ENCODE measurements around the gene XPO4.
"Not testable (repeated sequence)": the region's sequence is repeated elsewhere in the genome, so short reads cannot be mapped to it uniquely, and the experiment has no call there.

XPO4 gene

GRCh38 chr13:20894245-20894644 lies 8.3 kb downstream of the XPO4 start:
- H3K9me3 ChIP-seq (ENCODE audit: control extremely low read depth in 1 of 5, control insufficient read depth in 4 of 5, insufficient read depth in 2 of 5, low read depth in 1 of 5, low read length in 4 of 5), result no peaks in the 10 kb centered on the region
- no peak overlapping the region for H3K27ac ChIP-seq (ENCODE audit: insufficient read depth in 1 of 2, low read depth in 1 of 2, low read length in 2 of 2, poor library complexity in 1 of 2, severe bottlenecking in 2 of 2)
- H3K4me3 ChIP-seq (ENCODE audit: control insufficient read depth in 1 of 7, extremely low read depth in 1 of 7, insufficient read depth in 4 of 7, low read depth in 2 of 7, low read length in 6 of 7), result no peak overlapping the region
- POLR2A ChIA-PET, result no interaction called here
- no peaks in the 10 kb centered on the region for H3K27me3 ChIP-seq (replicated peaks in 2 of 5; ENCODE audit: control insufficient read depth in 4 of 5, insufficient read depth in 5 of 5, low read length in 4 of 5)
- no peak for DNase-seq
- no peaks in the 10 kb centered on the region for H3K4me1 ChIP-seq (ENCODE audit: control extremely low read depth in 1 of 4, control insufficient read depth in 4 of 4, insufficient read depth in 4 of 4, low read length in 3 of 4)
- H3K36me3 ChIP-seq (ENCODE audit: control insufficient read depth in 4 of 4, insufficient read depth in 4 of 4, low read length in 3 of 4), result peaks cover 0 to 7% (median 4%) of the 10 kb centered on the region in 4 experiments
- CTCF ChIA-PET, result interaction anchor here (0.8 kb wide), 1 partner anchor 27 kb away, joined by 3 read pairs; no protein-coding TSS in a partner anchor
- WGBS (ENCODE audit: insufficient coverage), result no CpG with 5 or more reads among the region's 2 CpGs

- no peak overlapping the region for H3K27ac ChIP-seq (ENCODE audit: insufficient read depth in 1 of 2, low read depth in 1 of 2, low read length in 2 of 2, poor library complexity in 1 of 2, severe bottlenecking in 2 of 2)
- ChIA-PET CTCF (interaction anchor here (0.6 to 1.1 kb wide), 4 partner anchors 8 to 323 kb away, joined by 3 to 5 read pairs (median 4); partner anchors contain the start of gene XPO4), POLR2A (no interaction called here)
- H3K9me3 ChIP-seq (ENCODE audit: control extremely low read depth in 1 of 5, control insufficient read depth in 4 of 5, insufficient read depth in 2 of 5, low read depth in 1 of 5, low read length in 4 of 5), result no peaks in the 10 kb centered on the region
- no peaks in the 10 kb centered on the region for H3K27me3 ChIP-seq (replicated peaks in 2 of 5; ENCODE audit: control insufficient read depth in 4 of 5, insufficient read depth in 5 of 5, low read length in 4 of 5)
- peak in 2 of 3 donors; percentile 19 to 28 for DNase-seq
- H3K4me3 ChIP-seq (ENCODE audit: control insufficient read depth in 1 of 7, extremely low read depth in 1 of 7, insufficient read depth in 4 of 7, low read depth in 2 of 7, low read length in 6 of 7), result no peak overlapping the region
- no peaks in the 10 kb centered on the region for H3K4me1 ChIP-seq (ENCODE audit: control extremely low read depth in 1 of 4, control insufficient read depth in 4 of 4, insufficient read depth in 4 of 4, low read length in 3 of 4)
- H3K36me3 ChIP-seq (ENCODE audit: control insufficient read depth in 4 of 4, insufficient read depth in 4 of 4, low read length in 3 of 4), result peaks cover 0 to 4% (median under 1%) of the 10 kb centered on the region in 4 experiments
- WGBS (ENCODE audit: insufficient coverage), result 100% methylated on average over 3 of the region's 7 CpGs
These were observed 10.8 kb downstream of the XPO4 start for GRCh38 chr13:20891768-20892167.

- DNase-seq, result peak in 2 of 3 donors; percentile 9 to 23
- H3K27me3 ChIP-seq (replicated peaks in 2 of 5; ENCODE audit: control insufficient read depth in 4 of 5, insufficient read depth in 5 of 5, low read length in 4 of 5), result no peaks in the 10 kb centered on the region
- no peak overlapping the region for H3K4me3 ChIP-seq (ENCODE audit: control insufficient read depth in 1 of 7, extremely low read depth in 1 of 7, insufficient read depth in 4 of 7, low read depth in 2 of 7, low read length in 6 of 7)
- CTCF ChIA-PET, result interaction anchor here (0.8 to 1.1 kb wide), 5 partner anchors 8 to 317 kb away, joined by 3 to 5 read pairs (median 4); partner anchors contain the start of gene XPO4
- POLR2A ChIA-PET, result no interaction called here
- 100% methylated on average over 1 of the region's 3 CpGs for WGBS (ENCODE audit: insufficient coverage)
- H3K27ac ChIP-seq (ENCODE audit: insufficient read depth in 1 of 2, low read depth in 1 of 2, low read length in 2 of 2, poor library complexity in 1 of 2, severe bottlenecking in 2 of 2), result no peak overlapping the region
- no peaks in the 10 kb centered on the region for H3K9me3 ChIP-seq (ENCODE audit: control extremely low read depth in 1 of 5, control insufficient read depth in 4 of 5, insufficient read depth in 2 of 5, low read depth in 1 of 5, low read length in 4 of 5)
- no peaks in the 10 kb centered on the region for H3K4me1 ChIP-seq (ENCODE audit: control extremely low read depth in 1 of 4, control insufficient read depth in 4 of 4, insufficient read depth in 4 of 4, low read length in 3 of 4)
- peaks cover 0 to 4% (median under 1%) of the 10 kb centered on the region in 4 experiments for H3K36me3 ChIP-seq (ENCODE audit: control insufficient read depth in 4 of 4, insufficient read depth in 4 of 4, low read length in 3 of 4)
These were observed 11.5 kb downstream of the XPO4 start for GRCh38 chr13:20891034-20891433.

GRCh38 chr13:20890540-20890939 lies 12.0 kb downstream of the XPO4 start:
- DNase-seq; POLR2A ChIA-PET; H3K36me3 ChIP-seq (ENCODE audit: control insufficient read depth in 4 of 4, insufficient read depth in 4 of 4, low read length in 3 of 4); H3K4me3 ChIP-seq (ENCODE audit: control insufficient read depth in 1 of 7, extremely low read depth in 1 of 7, insufficient read depth in 4 of 7, low read depth in 2 of 7, low read length in 6 of 7); H3K27ac ChIP-seq (ENCODE audit: insufficient read depth in 1 of 2, low read depth in 1 of 2, low read length in 2 of 2, poor library complexity in 1 of 2, severe bottlenecking in 2 of 2); H3K4me1 ChIP-seq (ENCODE audit: control extremely low read depth in 1 of 4, control insufficient read depth in 4 of 4, insufficient read depth in 4 of 4, low read length in 3 of 4); H3K27me3 ChIP-seq (replicated peaks in 2 of 5; ENCODE audit: control insufficient read depth in 4 of 5, insufficient read depth in 5 of 5, low read length in 4 of 5); H3K9me3 ChIP-seq (ENCODE audit: control extremely low read depth in 1 of 5, control insufficient read depth in 4 of 5, insufficient read depth in 2 of 5, low read depth in 1 of 5, low read length in 4 of 5): not testable (repeated sequence)
- 96% methylated on average over 5 of the region's 6 CpGs for whole genome bisulfite sequencing (ENCODE audit: insufficient coverage)
- CTCF ChIA-PET, result interaction anchor here (0.8 to 1.1 kb wide), 4 partner anchors 10 to 316 kb away, joined by 3 to 5 read pairs (median 3); no protein-coding TSS in a partner anchor

GRCh38 chr13:20882206-20882605 lies 20.3 kb downstream of the XPO4 start:
- CTCF ChIA-PET, result no interaction called here
- DNase-seq, result no peak
- Histone ChIP-seq H3K4me1 (ENCODE audit: control extremely low read depth in 1 of 4, control insufficient read depth in 4 of 4, insufficient read depth in 4 of 4, low read length in 3 of 4) (peaks cover 0 to 10% (median 5%) of the 10 kb centered on the region in 4 experiments), H3K27ac (ENCODE audit: insufficient read depth in 1 of 2, low read depth in 1 of 2, low read length in 2 of 2, poor library complexity in 1 of 2, severe bottlenecking in 2 of 2) (no peak overlapping the region), H3K27me3 (replicated peaks in 2 of 5; ENCODE audit: control insufficient read depth in 4 of 5, insufficient read depth in 5 of 5, low read length in 4 of 5) (no peaks in the 10 kb centered on the region), H3K4me3 (ENCODE audit: control insufficient read depth in 1 of 7, extremely low read depth in 1 of 7, insufficient read depth in 4 of 7, low read depth in 2 of 7, low read length in 6 of 7) (no peak overlapping the region), H3K36me3 (ENCODE audit: control insufficient read depth in 4 of 4, insufficient read depth in 4 of 4, low read length in 3 of 4) (peaks cover 0 to 8% (median 2%) of the 10 kb centered on the region in 4 experiments), H3K9me3 (ENCODE audit: control extremely low read depth in 1 of 5, control insufficient read depth in 4 of 5, insufficient read depth in 2 of 5, low read depth in 1 of 5, low read length in 4 of 5) (no peaks in the 10 kb centered on the region)
- POLR2A ChIA-PET, result no interaction called here
- WGBS (ENCODE audit: insufficient coverage), result 97% methylated on average over 3 of the region's 3 CpGs

GRCh38 chr13:20877902-20878301 lies 24.6 kb downstream of the XPO4 start:
- H3K9me3 ChIP-seq (ENCODE audit: control extremely low read depth in 1 of 5, control insufficient read depth in 4 of 5, insufficient read depth in 2 of 5, low read depth in 1 of 5, low read length in 4 of 5), result peaks cover 0 to 5% (median 0%) of the 10 kb centered on the region in 5 experiments
- ChIA-PET POLR2A (no interaction called here), CTCF (interaction anchor here (4.1 kb wide), 1 partner anchor 47 kb away, joined by 12 read pairs; no protein-coding TSS in a partner anchor)
- H3K4me1 ChIP-seq (ENCODE audit: control extremely low read depth in 1 of 4, control insufficient read depth in 4 of 4, insufficient read depth in 4 of 4, low read length in 3 of 4), result peaks cover 0 to 8% (median 3%) of the 10 kb centered on the region in 4 experiments
- WGBS (ENCODE audit: insufficient coverage), result 100% methylated on average over 1 of the region's 2 CpGs
- no peaks in the 10 kb centered on the region for H3K27me3 ChIP-seq (replicated peaks in 2 of 5; ENCODE audit: control insufficient read depth in 4 of 5, insufficient read depth in 5 of 5, low read length in 4 of 5)
- no peak overlapping the region for H3K4me3 ChIP-seq (ENCODE audit: control insufficient read depth in 1 of 7, extremely low read depth in 1 of 7, insufficient read depth in 4 of 7, low read depth in 2 of 7, low read length in 6 of 7)
- peak in 1 of 3 donors; percentile 12 for DNase-seq
- peaks cover 0 to 8% (median 2%) of the 10 kb centered on the region in 4 experiments for H3K36me3 ChIP-seq (ENCODE audit: control insufficient read depth in 4 of 4, insufficient read depth in 4 of 4, low read length in 3 of 4)
- no peak overlapping the region for H3K27ac ChIP-seq (ENCODE audit: insufficient read depth in 1 of 2, low read depth in 1 of 2, low read length in 2 of 2, poor library complexity in 1 of 2, severe bottlenecking in 2 of 2)

- H3K4me1 ChIP-seq (ENCODE audit: control extremely low read depth in 1 of 4, control insufficient read depth in 4 of 4, insufficient read depth in 4 of 4, low read length in 3 of 4); H3K27me3 ChIP-seq (replicated peaks in 2 of 5; ENCODE audit: control insufficient read depth in 4 of 5, insufficient read depth in 5 of 5, low read length in 4 of 5); H3K9me3 ChIP-seq (ENCODE audit: control extremely low read depth in 1 of 5, control insufficient read depth in 4 of 5, insufficient read depth in 2 of 5, low read depth in 1 of 5, low read length in 4 of 5); DNase-seq; H3K36me3 ChIP-seq (ENCODE audit: control insufficient read depth in 4 of 4, insufficient read depth in 4 of 4, low read length in 3 of 4); H3K4me3 ChIP-seq (ENCODE audit: control insufficient read depth in 1 of 7, extremely low read depth in 1 of 7, insufficient read depth in 4 of 7, low read depth in 2 of 7, low read length in 6 of 7); POLR2A ChIA-PET; H3K27ac ChIP-seq (ENCODE audit: insufficient read depth in 1 of 2, low read depth in 1 of 2, low read length in 2 of 2, poor library complexity in 1 of 2, severe bottlenecking in 2 of 2): not testable (repeated sequence)
- CTCF ChIA-PET, result interaction anchor here (4.1 kb wide), 1 partner anchor 48 kb away, joined by 12 read pairs; no protein-coding TSS in a partner anchor
- WGBS (ENCODE audit: insufficient coverage), result 96% methylated on average over 4 of the region's 5 CpGs
These were observed 25.7 kb downstream of the XPO4 start for GRCh38 chr13:20876802-20877201.
